ENCODE results near the gene BPIFA3. TPM values are rescaled to one million over a fixed set of nuclear protein-coding genes. Genes with fewer than 3 reads are reported as not detected.

BPIFA3 gene
- total RNA-seq, 1 donor from 2014 or later = not detected

DNA sequence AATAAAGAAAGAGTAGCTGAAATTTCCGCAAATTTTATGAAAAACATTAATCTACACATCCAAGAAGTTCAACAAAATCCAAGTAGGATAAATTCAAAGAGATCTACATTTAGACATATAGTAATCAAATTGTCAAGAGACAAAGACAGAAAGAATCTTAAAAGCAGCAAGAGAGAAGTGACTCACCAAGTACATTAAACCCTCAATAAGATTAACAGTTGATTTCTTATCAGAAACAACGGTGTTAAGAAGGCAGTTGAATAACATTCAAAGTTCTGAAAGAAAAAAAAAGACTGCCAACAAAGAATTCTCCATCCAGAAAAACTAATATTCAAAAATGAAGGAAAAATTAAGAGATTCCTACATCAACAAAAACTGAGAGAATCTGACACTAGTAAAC, 37.9 kb downstream of the BPIFA3 start:
- intact Hi-C loops (cut with DNase I) = no loop called here
- DNase-seq (ENCODE audit: low spot score) = no peak

- DNase-seq (ENCODE audit: low spot score) = no peak
- intact Hi-C loops (cut with DNase I) = no loop called here
Observed at GRCh38 chr20:33257237-33257636, 40.1 kb downstream of the BPIFA3 start.

DNA sequence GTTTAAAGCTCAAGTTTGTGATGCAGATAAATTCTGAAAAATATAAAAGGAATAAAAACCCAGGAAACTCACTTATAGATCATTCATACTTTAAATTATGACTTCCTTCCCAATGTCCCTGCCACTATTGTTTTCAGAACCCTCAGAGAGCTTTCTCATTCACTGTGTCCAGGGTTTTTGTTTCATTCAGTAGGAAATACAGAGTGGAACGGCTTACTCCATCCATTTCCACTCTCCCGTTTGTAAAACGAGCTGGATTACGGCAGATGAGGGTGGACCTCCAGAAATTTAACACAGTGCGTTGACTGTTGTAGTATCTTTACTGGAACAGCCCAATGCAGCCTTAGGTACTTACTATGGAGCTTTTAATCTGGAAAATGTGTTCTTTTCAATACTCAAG, 42.2 kb downstream of the BPIFA3 start:
- DNase-seq (ENCODE audit: low spot score) = no peak
- intact Hi-C loops (cut with DNase I) = no loop called here

DNA sequence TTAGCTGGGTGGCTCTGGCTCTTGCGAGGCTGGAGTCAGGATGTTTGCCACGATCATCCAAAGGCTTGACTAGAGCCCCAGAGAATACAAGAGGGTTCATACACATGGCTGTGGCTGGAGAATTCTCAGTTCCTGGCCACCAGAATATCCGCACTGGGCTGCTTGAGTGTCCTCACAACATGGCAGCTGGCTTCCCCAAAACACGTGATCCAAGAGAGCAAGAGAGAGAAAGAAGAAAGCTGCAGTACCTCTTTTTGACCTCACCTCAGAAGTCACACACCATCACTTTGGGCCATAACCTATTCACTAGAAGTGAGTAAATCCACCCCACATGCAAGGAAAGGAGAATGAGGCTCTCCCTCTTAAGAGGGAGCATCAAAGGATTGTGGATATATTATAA, 44.3 kb downstream of the BPIFA3 start:
- no peak for DNase-seq (ENCODE audit: low spot score)
- intact Hi-C loops (cut with DNase I) = no loop called here

GRCh38 chr20:33262658-33263065, 45.5 kb downstream of the BPIFA3 start:
- DNase-seq (ENCODE audit: low spot score) = no peak

GRCh38 chr20:33263784-33264183, 46.6 kb downstream of the BPIFA3 start:
- DNase-seq (ENCODE audit: low spot score) = no peak
- intact Hi-C loops (cut with DNase I) = no loop called here

More at GRCh38 chr20:33262658-33263065, 45.5 kb downstream of the BPIFA3 start:
- intact Hi-C loops (cut with DNase I) = no loop called here

DNA sequence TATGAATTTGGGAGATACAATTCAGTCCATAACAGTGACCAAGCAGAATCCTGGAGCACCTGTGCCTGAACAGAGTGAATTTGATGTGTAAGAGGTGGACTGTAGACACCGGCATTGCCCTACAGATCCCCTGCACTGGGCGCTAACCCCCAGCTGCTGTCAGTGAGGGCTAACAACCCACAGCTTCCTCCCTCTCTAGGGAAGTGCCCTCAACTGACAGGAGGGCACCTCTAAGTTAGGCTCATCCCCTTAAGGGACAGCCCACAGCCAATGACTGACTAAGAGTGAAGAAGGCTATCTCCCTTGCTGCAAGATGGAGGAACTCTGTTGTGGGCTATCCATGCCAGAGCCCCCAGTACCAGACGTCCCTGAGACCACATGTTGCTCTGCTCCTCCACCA, 50.5 kb downstream of the BPIFA3 start:
- DNase-seq (ENCODE audit: low spot score) = no peak
- intact Hi-C loops (cut with DNase I) = no loop called here

DNA sequence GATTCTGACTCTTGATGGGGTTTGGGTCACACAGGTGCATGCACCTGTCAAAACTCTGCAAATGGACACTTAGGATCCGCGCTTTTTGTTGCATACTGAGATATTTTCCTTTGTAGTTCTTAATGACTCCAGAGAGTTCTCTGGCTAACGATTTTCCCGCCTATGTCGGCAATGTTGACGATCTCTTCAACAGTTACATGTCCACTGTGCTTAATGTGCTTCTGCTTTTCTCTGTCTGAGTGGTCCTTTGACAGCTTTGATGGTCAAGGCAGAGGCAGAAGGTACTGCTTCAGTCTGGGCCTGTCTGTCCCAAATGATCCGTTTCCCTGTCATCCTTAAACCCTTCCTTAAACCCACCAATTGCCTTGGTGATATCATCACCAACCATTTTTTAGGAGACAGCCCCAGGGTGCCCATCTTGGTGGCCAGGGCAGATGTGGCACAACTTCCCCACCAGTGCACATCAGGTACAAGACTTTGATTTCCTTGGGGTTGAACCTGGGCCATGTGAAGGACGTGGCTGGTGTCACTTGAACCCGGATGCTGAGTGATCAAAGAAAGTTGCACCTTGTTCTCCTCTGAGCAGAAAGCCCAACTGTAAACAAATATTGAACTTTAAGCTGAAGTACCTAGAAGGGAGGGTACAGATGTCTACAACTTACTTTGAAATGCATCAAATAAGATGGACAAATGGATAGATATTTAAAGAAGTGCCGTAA, 55.2 kb downstream of the BPIFA3 start:
- intact Hi-C loops (cut with DNase I) = no loop called here
- no peak for DNase-seq (ENCODE audit: low spot score)

- intact Hi-C loops (cut with DNase I) = no loop called here
- DNase-seq (ENCODE audit: low spot score) = no peak
Observed at GRCh38 chr20:33273117-33273851, 56.1 kb downstream of the BPIFA3 start.

DNA sequence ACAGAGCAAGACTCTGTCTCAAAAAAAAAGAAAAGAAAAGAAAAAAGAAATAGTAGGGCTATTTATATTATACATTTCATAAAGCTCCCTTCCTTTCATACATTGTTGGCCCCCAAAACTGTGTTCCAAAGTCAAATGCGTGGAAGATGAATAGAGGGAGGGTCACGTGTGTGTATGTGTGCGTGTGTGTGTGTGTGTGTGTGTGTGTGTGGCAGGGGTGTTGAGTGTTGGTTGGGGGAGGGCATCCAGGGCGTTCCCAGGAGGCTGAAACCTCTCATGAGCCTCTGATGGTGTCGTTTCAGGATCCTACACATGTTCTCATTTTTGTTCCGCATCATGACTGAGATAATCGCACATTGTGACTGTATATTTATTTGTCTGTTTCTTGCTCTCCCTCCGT, 58.1 kb downstream of the BPIFA3 start:
- DNase-seq (ENCODE audit: low spot score) = no peak
- intact Hi-C loops (cut with DNase I) = no loop called here

DNA sequence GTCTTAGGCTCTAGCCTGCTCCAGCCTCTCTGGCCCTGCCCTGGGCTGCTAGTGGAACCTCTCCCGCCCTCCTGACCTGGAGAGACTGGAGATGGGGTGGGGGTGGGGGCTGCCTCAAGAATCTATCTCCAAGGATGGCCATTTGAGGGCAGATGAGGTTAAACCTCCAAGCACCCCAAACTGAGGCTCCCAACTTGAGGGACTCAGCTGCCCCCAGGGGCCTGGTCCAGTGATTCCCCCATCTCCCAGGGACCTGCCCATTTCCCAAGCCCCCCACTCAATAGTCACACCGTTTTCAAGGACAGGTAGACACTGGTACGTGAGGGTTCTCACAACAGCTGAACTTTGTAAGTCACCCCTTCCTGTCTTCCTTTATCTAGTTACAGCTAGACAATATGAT, 58.7 kb downstream of the BPIFA3 start:
- intact Hi-C loops (cut with DNase I) = no loop called here
- no peak for DNase-seq (ENCODE audit: low spot score)

- DNase-seq (ENCODE audit: low spot score) = no peak
- intact Hi-C loops (cut with DNase I) = no loop called here
Observed at GRCh38 chr20:33276303-33277113, 59.4 kb downstream of the BPIFA3 start.

Other genes starting within 250 kb of the BPIFA3 start
- gene SUN5, start 212.9 kb upstream of the BPIFA3 start, total RNA-seq = not detected
- gene BPIFB2, start 209.6 kb upstream of the BPIFA3 start, total RNA-seq = not detected
- gene BPIFB6, start 185.7 kb upstream of the BPIFA3 start, total RNA-seq = not detected
- gene BPIFB3, start 163.4 kb upstream of the BPIFA3 start, total RNA-seq = not detected
- not detected for gene BPIFB4, start 137.7 kb upstream of the BPIFA3 start, total RNA-seq
- not detected for gene BPIFA2, start 49.2 kb upstream of the BPIFA3 start, total RNA-seq
- not detected for gene BPIFA1, start 18.6 kb downstream of the BPIFA3 start, total RNA-seq
- gene BPIFB1, start 65.9 kb downstream of the BPIFA3 start, total RNA-seq = not detected
- 21.3 TPM for gene CDK5RAP1, start 184.2 kb downstream of the BPIFA3 start, total RNA-seq
- gene SNTA1, start 226.4 kb downstream of the BPIFA3 start, total RNA-seq = 167 TPM

Measured in cardiac septum (tissue), 1 donor.